NCI-H1092 (cell line): ENCODE data around the gene MBD5.
"Not testable (repeated sequence)": the region's sequence is repeated elsewhere in the genome, so short reads cannot be mapped to it uniquely, and the experiment has no call there.

ENCODE experiments used
- DNase-seq: peaks from one replicate; lab custom pipeline; 2025; lab: John Stamatoyannopoulos, UW

MBD5 gene

GRCh38 chr2:148021059-148021861, at the start of gene MBD5:
Gene MBD5 (plus strand): TSS chr2:148021091.
- peak; percentile 20 for DNase-seq

- no peak for DNase-seq
These were observed 44.8 kb upstream of the MBD5 start for GRCh38 chr2:147976102-147976501.

GRCh38 chr2:147977679-147978078, 43.2 kb upstream of the MBD5 start:
- no peak for DNase-seq

GRCh38 chr2:147980940-147981528, 39.9 kb upstream of the MBD5 start:
- DNase-seq: no peak

- no peak for DNase-seq
These were observed 31.8 kb upstream of the MBD5 start for GRCh38 chr2:147989102-147989501.

- peak; percentile 0 for DNase-seq
These were observed 31.0 kb upstream of the MBD5 start for GRCh38 chr2:147989809-147990403.

- not testable (repeated sequence) for DNase-seq
These were observed 25.9 kb upstream of the MBD5 start for GRCh38 chr2:147994965-147995364.

- DNase-seq: no peak
These were observed 24.1 kb upstream of the MBD5 start for GRCh38 chr2:147996828-147997227.

GRCh38 chr2:147998203-147998602, 22.7 kb upstream of the MBD5 start:
- DNase-seq: no peak

GRCh38 chr2:147999126-147999525, 21.8 kb upstream of the MBD5 start:
- no peak for DNase-seq

GRCh38 chr2:148000095-148000494, 20.8 kb upstream of the MBD5 start:
- no peak for DNase-seq

- DNase-seq: not testable (repeated sequence)
These were observed 18.5 kb upstream of the MBD5 start for GRCh38 chr2:148002420-148002819.

- DNase-seq: no peak
These were observed 14.5 kb upstream of the MBD5 start for GRCh38 chr2:148006249-148007007.

GRCh38 chr2:148007219-148007900, 13.5 kb upstream of the MBD5 start:
- no peak for DNase-seq

GRCh38 chr2:148008411-148008810, 12.5 kb upstream of the MBD5 start:
- not testable (repeated sequence) for DNase-seq

- DNase-seq: no peak
These were observed 7.0 kb upstream of the MBD5 start for GRCh38 chr2:148013876-148014275.

GRCh38 chr2:148014616-148015015, 6.3 kb upstream of the MBD5 start:
- no peak for DNase-seq

- DNase-seq: peak; percentile 99
These were observed 506 bp upstream of the MBD5 start, which contains the start of gene ORC4 for GRCh38 chr2:148020111-148021058. Gene ORC4 (minus strand): TSS chr2:148020737. CDS start chr2:147975958, 44,779 bp downstream.

GRCh38 chr2:148021886-148022285, 995 bp downstream of the MBD5 start:
- no peak for DNase-seq

- no peak for DNase-seq
These were observed 1.5 kb downstream of the MBD5 start for GRCh38 chr2:148022351-148022750.

- DNase-seq: no peak
These were observed 2.0 kb downstream of the MBD5 start for GRCh38 chr2:148022882-148023281.
